PC-9 (cell line): Measurements from ENCODE around the gene TAC3.

Source experiments
- EZH2 ChIP-seq: fragments of 200-600 bp; sonication (generic); IDR thresholded peaks from 2 replicates; pipeline ENCODE4 v1.8.0; 2017; ENCODE audit warnings: antibody characterized with exemption, low read depth
- TF ChIP-seq, protein P1 (sequence below): fragments of 200-600 bp; sonication (generic); conservative IDR thresholded peaks from 2 replicates; pipeline ENCODE4 v1.6.1; 2017; ENCODE audit warnings: mixed run types, antibody characterized with exemption, mild to moderate bottlenecking, moderate library complexity

- TF ChIP-seq, protein P1, sequence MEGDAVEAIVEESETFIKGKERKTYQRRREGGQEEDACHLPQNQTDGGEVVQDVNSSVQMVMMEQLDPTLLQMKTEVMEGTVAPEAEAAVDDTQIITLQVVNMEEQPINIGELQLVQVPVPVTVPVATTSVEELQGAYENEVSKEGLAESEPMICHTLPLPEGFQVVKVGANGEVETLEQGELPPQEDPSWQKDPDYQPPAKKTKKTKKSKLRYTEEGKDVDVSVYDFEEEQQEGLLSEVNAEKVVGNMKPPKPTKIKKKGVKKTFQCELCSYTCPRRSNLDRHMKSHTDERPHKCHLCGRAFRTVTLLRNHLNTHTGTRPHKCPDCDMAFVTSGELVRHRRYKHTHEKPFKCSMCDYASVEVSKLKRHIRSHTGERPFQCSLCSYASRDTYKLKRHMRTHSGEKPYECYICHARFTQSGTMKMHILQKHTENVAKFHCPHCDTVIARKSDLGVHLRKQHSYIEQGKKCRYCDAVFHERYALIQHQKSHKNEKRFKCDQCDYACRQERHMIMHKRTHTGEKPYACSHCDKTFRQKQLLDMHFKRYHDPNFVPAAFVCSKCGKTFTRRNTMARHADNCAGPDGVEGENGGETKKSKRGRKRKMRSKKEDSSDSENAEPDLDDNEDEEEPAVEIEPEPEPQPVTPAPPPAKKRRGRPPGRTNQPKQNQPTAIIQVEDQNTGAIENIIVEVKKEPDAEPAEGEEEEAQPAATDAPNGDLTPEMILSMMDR, result no peak
- no peak for TF ChIP-seq EZH2
Observed at GRCh38 chr12:56988207-56988739, 28.1 kb downstream of the TAC3 start.
